Right atrium auricular region (tissue), 2 donors: ENCODE measurements around the gene SLC2A5. TPM values are rescaled to one million over a fixed set of nuclear protein-coding genes. Genes with fewer than 3 reads are reported as not detected.

Experiments used
- DNase-seq: peaks from one replicate; pipeline ENCODE4 v3.0.0-alpha.2; 2019; ENCODE audit warnings: low spot score
- H3K27ac ChIP-seq, 2 donors: fragments of 200-600 bp; sonication (generic); 1 replicate in 1 of 2; 2 replicates in 1 of 2; pipeline ENCODE4 v1.5.1; 2016 to 2019
- H3K27me3 ChIP-seq, 2 donors: fragments of 200-600 bp; sonication (generic); one replicate each; pipeline versions ENCODE4 v1.5.1 to v1.6.0; 2017 to 2019
- H3K36me3 ChIP-seq: fragments of 200-600 bp; sonication (generic); one replicate; pipeline ENCODE4 v1.5.1; 2016
- H3K4me1 ChIP-seq, 2 donors: fragments of 200-600 bp; sonication (generic); one replicate each; pipeline versions ENCODE4 v1.5.1 to v1.6.0; 2017 to 2019
- H3K4me3 ChIP-seq, 2 donors: fragments of 200-600 bp; sonication (generic); 1 replicate in 1 of 2; 2 replicates in 1 of 2; pipeline ENCODE4 v1.5.1; 2017 to 2019; ENCODE audit warnings: mild to moderate bottlenecking in 1 of 2, moderate library complexity in 1 of 2
- H3K9me3 ChIP-seq, 2 donors: fragments of 200-600 bp; sonication (generic); one replicate each; pipeline ENCODE4 v1.5.1; 2019
- total RNA-seq, 2 donors: library from RNA; depleted of rRNA; stranded (reverse); fragments of >200 nt; gene quantifications; one replicate each; pipeline ENCODE4 v1.1.0, GENCODE V29; 2016
- TF ChIP-seq, protein P1 (sequence below), 2 donors: fragments of 200-600 bp; sonication (generic); IDR thresholded peaks; one replicate each; pipeline ENCODE4 v1.5.1; 2019; ENCODE audit warnings: antibody characterized with exemption in 2 of 2

SLC2A5 gene
- total RNA-seq, 2 donors from 2014 or later: 0.26 to 0.94 TPM

GRCh38 chr1:9040659-9041030 lies 28.8 kb downstream of the SLC2A5 start:
- Histone ChIP-seq H3K36me3 (no peaks in the 10 kb centered on the region), H3K9me3 (peaks cover 0 to under 1% of the 10 kb centered on the region in 2 donors), H3K27me3 (no peaks in the 10 kb centered on the region), H3K4me3 (no peak overlapping the region), H3K4me1 (no peaks in the 10 kb centered on the region), H3K27ac (no peak overlapping the region)
- DNase-seq: no peak
- TF ChIP-seq, protein P1, sequence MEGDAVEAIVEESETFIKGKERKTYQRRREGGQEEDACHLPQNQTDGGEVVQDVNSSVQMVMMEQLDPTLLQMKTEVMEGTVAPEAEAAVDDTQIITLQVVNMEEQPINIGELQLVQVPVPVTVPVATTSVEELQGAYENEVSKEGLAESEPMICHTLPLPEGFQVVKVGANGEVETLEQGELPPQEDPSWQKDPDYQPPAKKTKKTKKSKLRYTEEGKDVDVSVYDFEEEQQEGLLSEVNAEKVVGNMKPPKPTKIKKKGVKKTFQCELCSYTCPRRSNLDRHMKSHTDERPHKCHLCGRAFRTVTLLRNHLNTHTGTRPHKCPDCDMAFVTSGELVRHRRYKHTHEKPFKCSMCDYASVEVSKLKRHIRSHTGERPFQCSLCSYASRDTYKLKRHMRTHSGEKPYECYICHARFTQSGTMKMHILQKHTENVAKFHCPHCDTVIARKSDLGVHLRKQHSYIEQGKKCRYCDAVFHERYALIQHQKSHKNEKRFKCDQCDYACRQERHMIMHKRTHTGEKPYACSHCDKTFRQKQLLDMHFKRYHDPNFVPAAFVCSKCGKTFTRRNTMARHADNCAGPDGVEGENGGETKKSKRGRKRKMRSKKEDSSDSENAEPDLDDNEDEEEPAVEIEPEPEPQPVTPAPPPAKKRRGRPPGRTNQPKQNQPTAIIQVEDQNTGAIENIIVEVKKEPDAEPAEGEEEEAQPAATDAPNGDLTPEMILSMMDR (IDR thresholded peaks at IDR 0.05): no peak

- Histone ChIP-seq H3K27ac (no peak overlapping the region), H3K4me1 (no peaks in the 10 kb centered on the region), H3K27me3 (no peaks in the 10 kb centered on the region), H3K4me3 (no peak overlapping the region), H3K9me3 (peaks cover 0 to 7% of the 10 kb centered on the region in 2 donors), H3K36me3 (no peaks in the 10 kb centered on the region)
- DNase-seq: no peak
- TF ChIP-seq, protein P1 (IDR thresholded peaks at IDR 0.05): no peak
Observed at GRCh38 chr1:9039761-9040658, 29.4 kb downstream of the SLC2A5 start.

DNA sequence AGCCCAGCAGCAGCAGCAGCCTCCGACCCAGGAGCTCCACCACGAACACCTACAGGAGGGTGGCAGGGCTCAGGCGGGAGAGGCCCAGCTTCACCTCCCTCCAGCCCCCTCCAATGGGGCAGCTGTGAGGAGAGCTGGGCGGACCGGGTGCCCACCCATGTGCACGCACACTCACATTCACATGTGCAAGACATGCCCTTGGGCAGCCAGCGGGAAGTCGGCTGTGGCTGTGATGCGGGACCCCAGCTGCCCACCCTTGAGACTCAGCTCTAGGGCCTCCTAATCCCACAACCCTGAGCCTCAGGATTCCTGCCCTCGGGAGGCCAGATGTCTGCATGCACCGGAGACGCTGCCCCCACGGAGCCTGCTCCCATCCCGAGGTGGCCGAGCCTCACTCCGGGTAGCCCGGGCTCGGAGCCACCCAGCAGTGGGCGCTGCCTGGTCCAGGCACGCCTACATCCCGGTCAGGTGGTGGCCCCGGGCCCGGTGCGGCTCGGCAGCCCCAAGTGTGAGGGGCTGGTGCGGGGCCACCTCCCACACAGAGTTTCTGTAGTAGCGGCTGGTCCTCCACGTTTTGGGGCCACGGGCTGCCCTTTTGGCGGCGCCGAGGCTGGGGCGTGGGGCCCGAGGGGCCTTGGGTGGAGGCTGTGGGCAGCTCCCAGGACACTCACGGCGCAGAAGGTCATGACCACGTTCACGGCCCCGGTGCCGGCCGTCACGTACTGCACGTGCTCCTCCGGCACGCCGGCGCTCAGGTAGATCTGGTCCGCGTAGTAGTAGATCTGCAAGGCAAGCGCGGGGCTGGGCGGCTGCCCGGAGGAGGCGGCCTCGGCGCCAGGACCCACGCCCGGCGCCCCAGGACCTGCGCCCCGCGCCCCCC lies 30.3 kb downstream of the SLC2A5 start:
- Histone ChIP-seq H3K27ac (no peak overlapping the region), H3K27me3 (no peaks in the 10 kb centered on the region), H3K9me3 (peaks cover 0 to 8% of the 10 kb centered on the region in 2 donors), H3K4me1 (no peaks in the 10 kb centered on the region), H3K36me3 (no peaks in the 10 kb centered on the region), H3K4me3 (no peak overlapping the region)
- DNase-seq: no peak
- TF ChIP-seq, protein P1 (IDR thresholded peaks at IDR 0.05): no peak

DNA sequence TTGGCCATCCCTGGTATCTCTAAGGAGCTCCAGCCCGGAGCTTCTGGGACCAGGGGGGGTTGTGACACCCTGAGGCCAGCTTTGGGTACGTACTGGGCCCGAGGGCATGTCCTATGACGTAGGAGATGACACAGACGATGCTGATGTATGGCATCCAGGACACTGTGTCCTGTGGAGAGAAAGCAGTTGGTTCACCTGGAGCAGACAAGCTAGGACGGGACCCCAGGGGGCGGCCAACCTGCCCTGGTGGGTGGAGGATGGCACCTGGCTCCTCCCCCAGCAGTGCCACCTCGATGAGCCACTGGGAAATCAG lies 31.1 kb downstream of the SLC2A5 start:
- Histone ChIP-seq H3K27ac (no peak overlapping the region), H3K4me3 (no peak overlapping the region), H3K36me3 (no peaks in the 10 kb centered on the region), H3K27me3 (no peaks in the 10 kb centered on the region), H3K9me3 (peaks cover 0 to 8% of the 10 kb centered on the region in 2 donors), H3K4me1 (no peaks in the 10 kb centered on the region)
- TF ChIP-seq, protein P1 (IDR thresholded peaks at IDR 0.05): no peak
- DNase-seq: no peak

- Histone ChIP-seq H3K27ac (no peak overlapping the region), H3K36me3 (no peaks in the 10 kb centered on the region), H3K4me1 (no peaks in the 10 kb centered on the region), H3K27me3 (no peaks in the 10 kb centered on the region), H3K9me3 (peaks cover 0 to 8% of the 10 kb centered on the region in 2 donors), H3K4me3 (no peak overlapping the region)
- TF ChIP-seq, protein P1 (IDR thresholded peaks at IDR 0.05): no peak
- no peak for DNase-seq
Observed at GRCh38 chr1:9037476-9038337, 31.7 kb downstream of the SLC2A5 start.
